ENCODE measurements around the gene KCMF1. TPM values are rescaled to one million over a fixed set of nuclear protein-coding genes. Genes with fewer than 3 reads are reported as not detected.
A peak's percentile ranks its signal among the peaks of the same experiment; 100 is the strongest.

KCMF1 gene
- total RNA-seq, 4 donors from 2014 or later: 35.6 to 50.8 (median 44.5) TPM

DNA sequence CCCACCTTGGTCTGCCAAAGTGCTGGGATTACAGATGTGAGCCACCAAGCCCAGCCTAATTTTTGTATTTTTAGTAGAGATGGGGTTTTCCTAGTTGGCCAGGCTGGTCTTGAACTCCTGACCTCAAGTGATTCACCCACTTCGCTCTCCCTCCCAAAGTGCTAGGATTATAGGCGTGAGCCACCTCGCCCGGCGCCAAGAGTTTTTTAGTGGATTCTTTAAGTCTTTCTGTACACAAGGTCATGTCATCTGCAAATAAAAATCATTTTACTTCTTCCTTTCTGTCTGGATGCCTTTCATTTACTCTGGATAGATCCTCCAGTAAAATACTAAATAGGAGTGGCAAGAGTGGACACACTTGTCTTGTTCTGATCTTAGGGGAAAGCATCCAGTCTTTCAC, 61.7 kb downstream of the KCMF1 start:
- Histone ChIP-seq H3K4me1 (peaks cover 0 to 9% (median 0%) of the 10 kb centered on the region in 3 donors), H3K4me3 (no peak overlapping the region), H3K36me3 (peaks cover 4 to 84% (median 15%) of the 10 kb centered on the region in 3 donors), H3K27me3 (no peaks in the 10 kb centered on the region), H3K27ac (peak overlapping the region in 1 of 4 donors; percentile 29), H3K9me3 (no peaks in the 10 kb centered on the region)
- 57 to 66% methylated on average over 5 of the region's 5 CpGs for WGBS, 2 donors
- no peak for DNase-seq
- no peak for TF ChIP-seq POLR2A (IDR thresholded peaks at IDR 0.05)
- TF ChIP-seq, protein P1, sequence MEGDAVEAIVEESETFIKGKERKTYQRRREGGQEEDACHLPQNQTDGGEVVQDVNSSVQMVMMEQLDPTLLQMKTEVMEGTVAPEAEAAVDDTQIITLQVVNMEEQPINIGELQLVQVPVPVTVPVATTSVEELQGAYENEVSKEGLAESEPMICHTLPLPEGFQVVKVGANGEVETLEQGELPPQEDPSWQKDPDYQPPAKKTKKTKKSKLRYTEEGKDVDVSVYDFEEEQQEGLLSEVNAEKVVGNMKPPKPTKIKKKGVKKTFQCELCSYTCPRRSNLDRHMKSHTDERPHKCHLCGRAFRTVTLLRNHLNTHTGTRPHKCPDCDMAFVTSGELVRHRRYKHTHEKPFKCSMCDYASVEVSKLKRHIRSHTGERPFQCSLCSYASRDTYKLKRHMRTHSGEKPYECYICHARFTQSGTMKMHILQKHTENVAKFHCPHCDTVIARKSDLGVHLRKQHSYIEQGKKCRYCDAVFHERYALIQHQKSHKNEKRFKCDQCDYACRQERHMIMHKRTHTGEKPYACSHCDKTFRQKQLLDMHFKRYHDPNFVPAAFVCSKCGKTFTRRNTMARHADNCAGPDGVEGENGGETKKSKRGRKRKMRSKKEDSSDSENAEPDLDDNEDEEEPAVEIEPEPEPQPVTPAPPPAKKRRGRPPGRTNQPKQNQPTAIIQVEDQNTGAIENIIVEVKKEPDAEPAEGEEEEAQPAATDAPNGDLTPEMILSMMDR (IDR thresholded peaks at IDR 0.05): no peak
- intact Hi-C loops (cut with DNase I): no loop called here

DNA sequence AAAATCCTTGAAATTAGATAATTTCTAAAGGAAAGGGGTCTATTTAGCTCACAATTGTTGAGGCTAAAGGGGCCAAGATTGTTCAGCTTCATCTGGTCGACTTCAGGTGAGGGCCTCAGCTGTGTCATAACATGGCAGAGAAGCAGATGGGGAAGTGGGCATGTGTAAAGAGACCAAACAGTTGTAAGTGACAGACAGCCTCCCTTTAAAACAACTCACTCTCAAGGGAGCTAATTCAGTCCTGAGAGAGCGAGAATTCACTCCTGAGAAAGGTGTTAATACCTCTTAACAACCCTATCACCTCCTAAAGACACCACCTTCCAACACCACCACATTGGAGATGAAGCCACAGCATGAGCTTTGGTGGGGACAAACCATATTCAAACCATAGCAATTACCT, 62.4 kb downstream of the KCMF1 start:
- H3K27ac ChIP-seq: no peak overlapping the region
- H3K9me3 ChIP-seq: no peaks in the 10 kb centered on the region
- H3K36me3 ChIP-seq: peaks cover 0 to 84% (median 15%) of the 10 kb centered on the region in 3 donors
- H3K4me1 ChIP-seq: peaks cover 0 to 9% (median 0%) of the 10 kb centered on the region in 3 donors
- no peak for DNase-seq
- TF ChIP-seq, protein P1 (IDR thresholded peaks at IDR 0.05): no peak
- no peak for TF ChIP-seq POLR2A (IDR thresholded peaks at IDR 0.05)
- intact Hi-C loops (cut with DNase I): no loop called here
- H3K27me3 ChIP-seq: no peaks in the 10 kb centered on the region
- WGBS, 2 donors: 87 to 95% methylated on average over 2 of the region's 2 CpGs
- no peak overlapping the region for H3K4me3 ChIP-seq

DNA sequence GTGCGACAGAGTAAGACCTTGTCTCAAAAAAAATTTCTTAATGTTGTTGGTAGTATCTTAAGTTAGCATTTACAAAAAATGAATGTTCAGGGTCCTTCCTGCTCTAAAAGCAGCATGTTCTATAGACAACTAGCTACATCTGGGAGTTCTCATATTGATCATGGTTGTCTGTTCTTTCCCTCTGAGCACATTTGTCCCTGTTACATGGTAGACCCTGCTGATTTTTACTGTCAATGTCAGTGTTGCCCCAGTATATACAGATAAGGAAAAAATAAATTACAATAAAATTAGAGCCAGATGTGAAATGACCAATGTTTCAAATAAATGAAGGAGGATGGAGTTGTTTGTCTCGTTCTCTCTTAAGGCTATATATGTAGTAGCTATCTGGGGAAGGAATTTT, 63.2 kb downstream of the KCMF1 start:
- Histone ChIP-seq H3K9me3 (no peaks in the 10 kb centered on the region), H3K27me3 (no peaks in the 10 kb centered on the region), H3K36me3 (peaks cover 0 to 84% (median 11%) of the 10 kb centered on the region in 3 donors), H3K4me3 (no peak overlapping the region), H3K4me1 (peaks cover 0 to 9% (median 0%) of the 10 kb centered on the region in 3 donors), H3K27ac (no peak overlapping the region)
- no peak for DNase-seq
- TF ChIP-seq POLR2A (IDR thresholded peaks at IDR 0.05): no peak
- TF ChIP-seq, protein P1 (IDR thresholded peaks at IDR 0.05): no peak
- intact Hi-C loops (cut with DNase I): no loop called here
- 83 to 92% methylated on average over 2 of the region's 2 CpGs for WGBS, 2 donors

DNA sequence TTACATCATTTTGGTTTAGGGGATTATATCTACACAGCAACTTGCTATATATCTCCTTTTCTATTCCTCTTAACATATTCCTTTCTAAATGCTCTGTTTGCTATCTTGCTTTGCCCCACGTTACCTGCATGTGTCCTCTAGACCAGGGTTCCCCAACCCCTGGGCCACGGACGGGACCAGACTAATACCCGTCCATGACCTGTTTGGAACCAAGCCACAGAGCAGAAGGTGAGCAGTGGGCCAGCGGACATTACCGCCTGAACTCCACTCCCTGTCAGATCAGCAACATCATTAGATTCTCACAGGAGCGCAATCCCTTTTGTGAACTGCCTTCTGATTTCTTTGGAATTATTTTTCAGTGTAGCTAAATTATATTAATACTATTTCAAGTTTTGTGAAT, 66.7 kb downstream of the KCMF1 start:
- TF ChIP-seq, protein P1 (IDR thresholded peaks at IDR 0.05): no peak
- no peak for TF ChIP-seq POLR2A (IDR thresholded peaks at IDR 0.05)
- peaks cover 0 to 91% (median 4%) of the 10 kb centered on the region in 3 donors for H3K36me3 ChIP-seq
- intact Hi-C loops (cut with DNase I): no loop called here
- no peak for DNase-seq
- peaks cover 0 to 4% (median 0%) of the 10 kb centered on the region in 3 donors for H3K4me1 ChIP-seq
- H3K9me3 ChIP-seq: no peaks in the 10 kb centered on the region
- 90 to 92% methylated on average over 7 of the region's 7 CpGs for WGBS, 2 donors
- no peaks in the 10 kb centered on the region for H3K27me3 ChIP-seq
- no peak overlapping the region for H3K4me3 ChIP-seq
- no peak overlapping the region for H3K27ac ChIP-seq

DNA sequence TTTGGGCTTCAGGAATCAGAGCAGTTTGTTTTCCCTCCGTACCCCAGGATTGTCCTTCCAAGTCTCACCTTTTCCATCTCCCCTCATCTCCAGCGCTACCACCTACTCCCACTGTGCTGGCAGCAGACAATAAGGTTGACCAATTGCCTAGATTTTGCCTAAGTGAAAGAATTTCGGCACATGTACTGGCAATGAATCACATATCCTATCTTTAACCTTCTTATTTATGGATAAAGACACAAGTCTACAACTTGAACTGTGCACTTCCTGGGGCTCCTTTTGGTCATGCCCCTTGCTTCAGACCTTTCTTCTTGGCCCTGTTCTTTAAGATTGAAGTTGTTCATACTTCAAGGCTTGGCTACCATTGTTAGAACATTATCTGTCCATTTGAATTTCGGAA, 71.4 kb downstream of the KCMF1 start:
- Histone ChIP-seq H3K27ac (no peak overlapping the region), H3K9me3 (no peaks in the 10 kb centered on the region), H3K4me1 (no peaks in the 10 kb centered on the region), H3K27me3 (no peaks in the 10 kb centered on the region), H3K4me3 (no peak overlapping the region), H3K36me3 (peaks cover 0 to 98% (median 15%) of the 10 kb centered on the region in 3 donors)
- TF ChIP-seq, protein P1 (IDR thresholded peaks at IDR 0.05): no peak
- no peak for TF ChIP-seq POLR2A (IDR thresholded peaks at IDR 0.05)
- WGBS, 2 donors: 83 to 94% methylated on average over 4 of the region's 4 CpGs
- intact Hi-C loops (cut with DNase I): no loop called here
- DNase-seq: no peak
